Inflammatory macrophage (primary cell): Measurements from ENCODE around the gene TBX19.

Experiments used
- DNase-seq, 2 donors: peaks; one replicate each; pipeline ENCODE4 v3.0.0-alpha.2; 2020 to 2022

Gene TBX19

GRCh38 chr1:168281603-168282325, 1.1 kb downstream of the TBX19 start:
- no peak for DNase-seq

DNA sequence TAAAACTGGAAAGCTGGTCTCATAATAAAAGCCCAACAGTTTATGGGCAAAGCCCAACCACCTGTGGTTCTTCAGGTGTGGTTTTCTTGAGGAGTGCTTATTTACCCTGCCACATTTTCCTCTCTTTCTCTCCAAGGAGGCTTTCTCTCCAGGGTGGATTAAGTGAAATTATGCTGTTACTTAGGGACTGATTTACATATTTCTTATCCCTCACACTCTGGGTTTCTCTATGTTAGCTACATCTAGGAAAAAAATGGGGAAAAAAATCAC, 4.8 kb downstream of the TBX19 start:
- no peak for DNase-seq

DNA sequence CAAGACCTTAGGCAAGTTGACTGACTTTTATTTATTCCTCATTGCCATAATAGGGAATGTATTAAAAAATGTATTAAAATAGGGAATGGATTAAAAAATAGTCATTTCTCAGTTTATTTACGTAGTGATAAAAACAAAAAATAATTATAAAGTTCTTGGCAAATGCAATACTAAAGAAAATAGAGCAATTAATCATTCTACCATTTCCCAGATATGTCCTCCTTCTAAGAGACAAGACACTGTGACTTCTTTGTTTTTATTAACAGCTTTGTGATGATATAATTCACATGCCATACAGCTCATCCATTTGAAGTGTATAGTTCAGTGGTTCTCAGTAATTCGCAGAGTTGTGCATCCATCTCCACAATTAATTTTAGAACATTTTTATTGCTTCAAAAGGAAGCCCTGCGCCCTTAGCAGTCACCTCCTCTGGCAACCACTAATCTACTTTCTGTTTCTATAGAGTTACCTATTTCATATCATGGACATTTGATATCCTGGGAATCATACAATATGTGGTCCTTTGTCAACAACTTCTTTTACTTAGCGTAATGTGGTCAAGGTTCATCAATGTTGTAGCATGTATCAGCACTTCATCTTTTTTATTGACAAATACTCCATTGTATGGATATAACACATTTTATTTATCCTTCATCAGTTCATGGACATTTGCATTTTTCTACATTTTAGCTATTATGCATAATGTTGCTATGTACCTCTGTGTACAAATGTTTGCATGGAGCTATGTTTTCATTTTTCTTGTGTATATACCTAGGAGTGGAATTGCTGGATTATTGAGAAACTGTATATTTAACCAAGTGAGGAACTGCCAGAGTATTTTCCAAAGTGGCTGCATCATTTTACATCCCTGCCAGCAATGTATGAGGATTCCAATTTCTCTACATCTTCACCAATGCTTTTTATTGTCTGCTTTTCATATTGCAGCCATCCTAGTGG, 5.6 kb downstream of the TBX19 start:
- DNase-seq = no peak

DNA sequence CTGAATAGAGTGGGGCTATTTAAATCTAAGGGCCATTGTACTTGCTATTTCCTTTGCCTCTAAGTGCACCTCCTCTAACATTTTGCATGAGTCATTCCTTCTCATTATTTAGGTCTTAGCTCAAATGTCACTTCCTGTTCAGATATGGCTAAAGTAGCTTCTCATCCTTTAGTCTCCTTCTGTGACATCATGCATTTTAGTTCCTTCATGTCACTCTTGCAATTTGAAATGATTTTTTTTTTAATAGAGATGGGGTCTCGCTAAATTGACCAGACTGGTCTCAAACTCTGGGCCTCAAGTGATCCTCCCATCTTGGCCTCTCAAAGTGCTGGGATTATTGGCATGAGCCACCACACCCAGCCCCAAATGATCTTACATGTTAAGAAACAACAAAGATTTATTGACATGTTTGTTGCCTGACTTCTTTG, 6.6 kb downstream of the TBX19 start:
- DNase-seq = peak; percentile 8 to 19

GRCh38 chr1:168288311-168289052, 7.8 kb downstream of the TBX19 start:
- DNase-seq = no peak

DNA sequence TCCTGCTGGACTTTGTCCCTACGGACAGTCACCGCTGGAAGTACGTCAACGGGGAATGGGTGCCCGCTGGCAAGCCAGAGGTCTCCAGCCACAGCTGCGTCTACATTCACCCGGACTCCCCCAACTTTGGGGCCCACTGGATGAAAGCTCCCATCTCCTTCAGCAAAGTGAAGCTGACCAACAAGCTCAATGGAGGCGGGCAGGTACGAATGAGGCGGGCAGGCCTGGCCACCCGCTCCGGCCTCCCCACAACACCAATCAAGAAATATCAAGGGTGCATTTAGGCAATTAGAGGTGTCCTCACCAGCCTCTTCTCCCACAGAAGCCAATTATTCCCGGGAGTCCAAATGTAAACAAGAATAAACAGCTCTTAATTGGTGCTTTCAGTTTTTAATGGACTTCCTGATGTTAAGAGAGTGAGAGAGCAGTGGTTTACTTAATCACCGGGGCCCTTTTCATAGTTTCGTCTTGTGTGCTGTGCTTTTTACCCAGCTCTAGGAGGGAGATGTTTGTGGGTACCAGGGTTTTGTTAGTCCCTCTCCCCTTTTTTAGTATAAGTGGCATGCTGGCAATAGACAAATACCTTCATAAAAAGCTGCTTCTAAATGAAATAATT, 10.7 kb downstream of the TBX19 start:
- no peak for DNase-seq

GRCh38 chr1:168293356-168293755, 12.7 kb downstream of the TBX19 start:
- DNase-seq = no peak

- DNase-seq = no peak
Observed at GRCh38 chr1:168295411-168296114, 14.9 kb downstream of the TBX19 start.

- DNase-seq = no peak
Observed at GRCh38 chr1:168297019-168297730, 16.5 kb downstream of the TBX19 start.

DNA sequence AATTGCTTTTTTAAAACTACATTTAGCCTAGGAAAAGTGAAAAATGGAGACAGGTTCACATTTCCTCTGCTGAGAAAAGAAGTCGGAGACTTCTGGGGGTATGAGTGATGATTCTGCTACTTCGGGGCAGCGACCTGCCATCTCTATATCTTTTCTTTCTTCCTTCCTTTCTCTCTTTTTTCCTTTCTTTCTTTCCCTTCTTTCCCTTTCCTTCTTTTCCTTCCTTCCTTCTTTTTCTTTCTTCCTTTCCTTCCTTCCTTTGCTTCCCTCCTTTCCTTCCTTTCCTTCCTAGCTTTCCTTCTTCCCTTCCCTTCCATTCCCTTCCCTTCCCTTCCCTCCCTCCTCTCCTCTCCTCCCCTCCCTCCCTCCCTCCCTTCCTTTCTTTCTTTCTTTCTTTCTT, 17.8 kb downstream of the TBX19 start:
- no peak for DNase-seq

DNA sequence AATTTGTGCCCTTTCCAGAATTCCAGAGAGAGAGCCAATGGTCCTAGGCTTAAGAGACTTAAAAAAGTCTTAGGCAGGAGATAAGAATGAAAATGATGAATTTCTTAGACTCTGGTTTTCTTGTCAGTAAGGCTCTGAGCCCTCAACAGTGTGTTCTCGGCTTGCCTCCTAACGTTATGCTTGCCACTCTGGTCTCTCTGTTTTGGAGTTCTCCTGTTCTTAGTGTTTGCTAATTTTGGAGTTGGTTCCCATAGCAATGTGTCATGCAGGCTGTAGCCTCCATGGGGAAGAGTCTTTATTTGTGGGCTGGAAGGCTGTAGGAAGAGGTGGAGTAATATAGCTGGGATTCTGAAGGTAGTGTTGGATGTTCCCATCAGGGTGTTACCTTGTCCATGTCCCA, 19.9 kb downstream of the TBX19 start:
- DNase-seq = no peak

GRCh38 chr1:168301664-168302320, 21.1 kb downstream of the TBX19 start:
- DNase-seq = no peak

DNA sequence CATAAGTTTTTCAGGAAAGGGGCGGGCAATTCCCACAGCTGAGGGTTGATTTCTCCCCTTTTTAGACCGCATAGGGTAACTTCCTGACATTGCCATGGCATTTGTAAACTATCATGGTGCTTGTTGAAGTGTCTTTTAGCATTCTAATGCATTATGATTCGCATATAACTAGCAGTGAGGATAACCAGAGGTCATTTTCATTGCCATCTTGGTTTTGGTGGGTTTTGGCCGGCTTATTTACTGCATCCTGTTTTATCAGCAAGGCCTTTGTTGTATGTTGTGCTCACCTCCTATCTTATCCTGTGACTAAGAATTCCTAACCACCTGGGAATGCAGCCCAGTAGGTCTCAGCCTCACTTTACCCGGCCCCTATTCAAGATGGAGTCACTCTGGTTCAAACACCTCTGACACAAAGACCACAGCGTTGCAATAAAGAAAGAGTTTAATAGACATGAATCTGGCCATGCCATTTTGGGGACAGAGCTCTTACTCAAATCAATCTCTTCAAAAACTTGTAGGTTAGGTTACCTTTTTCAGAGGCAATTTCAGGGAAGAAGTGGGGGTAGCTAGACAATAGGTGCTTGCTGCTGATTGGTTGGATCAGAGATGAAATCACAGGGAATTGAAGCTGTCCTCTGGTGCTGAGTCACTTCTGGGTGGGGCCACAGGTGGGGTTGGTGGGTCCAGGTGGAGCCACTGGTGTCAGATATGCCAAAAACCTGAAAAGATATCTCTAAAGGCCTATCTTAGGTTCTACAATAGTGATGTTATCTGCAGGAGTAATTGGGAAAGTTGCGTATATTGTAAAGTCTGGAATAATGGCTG, 23.3 kb downstream of the TBX19 start:
- no peak for DNase-seq

DNA sequence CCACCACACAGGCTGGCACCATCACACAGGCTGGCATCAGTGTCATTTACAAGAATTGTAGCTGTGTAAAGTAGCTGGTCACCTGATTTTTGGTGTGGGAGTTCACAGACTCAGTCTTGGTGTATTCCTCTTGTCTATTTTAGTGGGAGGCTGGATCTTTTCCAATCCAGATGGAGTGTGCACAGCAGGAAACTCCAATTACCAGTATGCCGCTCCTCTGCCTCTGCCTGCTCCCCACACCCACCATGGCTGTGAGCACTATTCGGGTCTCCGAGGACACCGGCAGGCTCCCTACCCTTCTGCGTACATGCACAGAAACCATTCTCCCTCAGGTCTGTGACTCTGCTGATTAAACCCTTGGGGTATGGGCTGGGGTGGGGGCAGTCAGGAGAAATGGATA, 24.2 kb downstream of the TBX19 start:
- no peak for DNase-seq

- DNase-seq = no peak
Observed at GRCh38 chr1:168312718-168313604, 32.3 kb downstream of the TBX19 start.

DNA sequence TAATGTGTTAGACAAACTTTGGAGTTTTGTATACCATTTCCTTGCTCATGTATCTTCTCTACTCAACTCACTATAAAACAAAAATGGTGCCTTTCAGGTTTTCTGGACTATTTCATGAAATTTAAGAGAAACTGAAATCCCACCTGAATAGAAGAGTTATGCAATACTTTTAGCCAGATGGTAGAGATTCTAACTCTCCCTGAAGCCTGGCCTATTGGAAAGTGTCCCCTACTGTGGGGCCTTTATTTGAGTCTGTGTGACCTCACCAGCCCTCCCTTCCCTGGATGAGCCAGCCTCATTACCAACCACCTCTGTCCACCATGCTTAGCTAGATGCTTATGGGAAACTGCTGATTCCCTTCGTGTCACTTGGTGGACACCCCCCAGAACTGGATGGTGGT, 35.5 kb downstream of the TBX19 start:
- no peak for DNase-seq

GRCh38 chr1:168317309-168317708, 36.6 kb downstream of the TBX19 start:
- DNase-seq = no peak

GRCh38 chr1:168319691-168320090, 39.0 kb downstream of the TBX19 start:
- no peak for DNase-seq

- no peak for DNase-seq
Observed at GRCh38 chr1:168320149-168320548, 39.5 kb downstream of the TBX19 start.
